Activated CD8-positive, alpha-beta memory T cell treated with anti-CD3 and anti-CD28 coated beads for 36 hours (primary cell): Measurements from ENCODE around the gene HOXC4. TPM values are rescaled to one million over a fixed set of nuclear protein-coding genes. Genes with fewer than 3 reads are reported as not detected.

Experiments
- CTCF ChIA-PET: fragments of 350-600 bp; sonication (Branson Sonifier 250); formaldehyde crosslinking; loops from one replicate; lab custom pipeline; 2021; ENCODE audit warnings: antibody characterized with exemption; lab: Charles Lee
- POLR2A ChIA-PET: fragments of 350-600 bp; sonication (Branson Sonifier 250); formaldehyde crosslinking; loops from one replicate; lab custom pipeline; 2021; ENCODE audit warnings: antibody characterized with exemption; lab: Charles Lee
- total RNA-seq, 2 experiments: library from RNA; stranded (reverse); gene quantifications; one replicate each; pipeline ENCODE4 v1.2.3, GENCODE V29; 2021

The HOXC4 gene
- total RNA-seq, 2 experiments from 2014 or later, result 1.0 to 1.3 TPM

- CTCF ChIA-PET, result interaction anchor here (0.6 kb wide), 1 partner anchor 146 kb away, joined by 3 read pairs; no protein-coding TSS in a partner anchor
- POLR2A ChIA-PET, result no interaction called here
Measured at GRCh38 chr12:54045868-54046521, 7.6 kb upstream of the HOXC4 start.

GRCh38 chr12:54046809-54047159 lies 6.9 kb upstream of the HOXC4 start:
- ChIA-PET CTCF (no interaction called here), POLR2A (no interaction called here)

- CTCF ChIA-PET, result no interaction called here
- POLR2A ChIA-PET, result no interaction called here
Measured at GRCh38 chr12:54047160-54047963, 6.3 kb upstream of the HOXC4 start.

- POLR2A ChIA-PET, result no interaction called here
- CTCF ChIA-PET, result no interaction called here
Measured at GRCh38 chr12:54047964-54048303, 5.7 kb upstream of the HOXC4 start.

GRCh38 chr12:54048406-54049093 lies 5.1 kb upstream of the HOXC4 start:
- ChIA-PET POLR2A (no interaction called here), CTCF (no interaction called here)

- ChIA-PET CTCF (no interaction called here), POLR2A (no interaction called here)
Measured at GRCh38 chr12:54049108-54049507, 4.5 kb upstream of the HOXC4 start.

- POLR2A ChIA-PET, result no interaction called here
- CTCF ChIA-PET, result interaction anchor here (0.6 to 1.8 kb wide), 4 partner anchors 18 to 175 kb away, joined by 3 to 5 read pairs (median 4); partner anchors contain the start of gene HOXC5
Measured at GRCh38 chr12:54050482-54050810, 3.2 kb upstream of the HOXC4 start.

- ChIA-PET POLR2A (no interaction called here), CTCF (interaction anchor here (0.6 to 1.8 kb wide), 5 partner anchors 18 to 174 kb away, joined by 3 to 5 read pairs (median 4); partner anchors contain the start of gene HOXC5)
Measured at GRCh38 chr12:54051026-54051842, 2.4 kb upstream of the HOXC4 start.

GRCh38 chr12:54051874-54052437 lies 1.7 kb upstream of the HOXC4 start:
- POLR2A ChIA-PET, result no interaction called here
- CTCF ChIA-PET, result interaction anchor here (0.9 to 1.3 kb wide), 2 partner anchors 19 to 149 kb away, joined by 4 to 5 read pairs; partner anchors contain the start of gene HOXC5

- ChIA-PET CTCF (interaction anchor here (0.9 to 1.3 kb wide), 3 partner anchors 8 to 149 kb away, joined by 3 to 5 read pairs (median 4); partner anchors contain the start of gene HOXC5), POLR2A (no interaction called here)
Measured at GRCh38 chr12:54052438-54053002, 1.1 kb upstream of the HOXC4 start.

GRCh38 chr12:54053003-54053750 lies 458 bp upstream of the HOXC4 start:
- CTCF ChIA-PET, result interaction anchor here (0.9 to 1.3 kb wide), 4 partner anchors 9 to 148 kb away, joined by 3 to 5 read pairs (median 4); partner anchors contain the start of gene HOXC5

GRCh38 chr12:54054742-54055194 lies 1.1 kb downstream of the HOXC4 start:
- CTCF ChIA-PET, result no interaction called here
- POLR2A ChIA-PET, result no interaction called here

More at GRCh38 chr12:54053003-54053750, 458 bp upstream of the HOXC4 start:
- POLR2A ChIA-PET, result no interaction called here

GRCh38 chr12:54055552-54055951 lies 1.9 kb downstream of the HOXC4 start:
- POLR2A ChIA-PET, result no interaction called here
- CTCF ChIA-PET, result interaction anchor here (0.6 kb wide), 1 partner anchor 17 kb away, joined by 4 read pairs; no protein-coding TSS in a partner anchor

- POLR2A ChIA-PET, result no interaction called here
Measured at GRCh38 chr12:54056110-54056509, 2.5 kb downstream of the HOXC4 start.

GRCh38 chr12:54058128-54058768 lies 4.6 kb downstream of the HOXC4 start:
- CTCF ChIA-PET, result interaction anchor here (1.2 kb wide), 1 partner anchor 27 kb away, joined by 3 read pairs; no protein-coding TSS in a partner anchor
- POLR2A ChIA-PET, result no interaction called here

More at GRCh38 chr12:54056110-54056509, 2.5 kb downstream of the HOXC4 start:
- CTCF ChIA-PET, result no interaction called here

GRCh38 chr12:54059668-54060067 lies 6.0 kb downstream of the HOXC4 start:
- ChIA-PET CTCF (interaction anchor here (1.0 to 1.2 kb wide), 2 partner anchors 29 to 551 kb away, joined by 3 read pairs; no protein-coding TSS in a partner anchor), POLR2A (no interaction called here)
